ENCODE results near the gene C1QTNF1. TPM values are rescaled to one million over a fixed set of nuclear protein-coding genes. Genes with fewer than 3 reads are reported as not detected.

The C1QTNF1 gene
- total and polyA plus RNA-seq, 9 of the 15 experiments (the other 6 are each of a cell fraction or from before 2014, with no cell fraction given), result 0.09 TPM; not detected in 8

GRCh38 chr17:79045001-79045729 is 21.2 kb downstream of the C1QTNF1 start:
- Histone ChIP-seq H3K4me3 (no peak overlapping the region), H3K4me2 (ENCODE audit: insufficient read depth, low read length) (no peak overlapping the region), H2AFZ (ENCODE audit: low read depth, low read length) (no peak overlapping the region), H3K79me2 (ENCODE audit: control insufficient read depth, insufficient read depth, low read length) (no peaks in the 10 kb centered on the region), H3K4me1 (replicated peaks in 1 of 2; ENCODE audit: control insufficient read depth in 2 of 2, insufficient read depth in 2 of 2, low read length in 2 of 2) (peaks cover 0 to 17% of the 10 kb centered on the region in 2 experiments; a peak in 2 of 5 replicates), H3K9me1 (ENCODE audit: control insufficient read depth, insufficient read depth, low read length) (no peaks in the 10 kb centered on the region), H3K9me3 (replicated peaks; ENCODE audit: control insufficient read depth, insufficient read depth, low read depth, low read length) (no peaks in the 10 kb centered on the region; the same call in 1 of the 2 replicates), H3K9ac (ENCODE audit: insufficient read depth in 1 of 2, low read depth in 2 of 2, low read length in 2 of 2) (no peak overlapping the region), H3K36me3 (ENCODE audit: control insufficient read depth, insufficient read depth, low read length) (no peaks in the 10 kb centered on the region), H4K20me1 (replicated peaks; ENCODE audit: control insufficient read depth, insufficient read depth, low read length) (peaks cover 15% of the 10 kb centered on the region; the same call in 1 of the 2 replicates), H3K27ac (ENCODE audit: extremely low read depth, low read depth, low read length) (no peak overlapping the region), H3K27me3 (ENCODE audit: control insufficient read depth in 2 of 2, insufficient read depth in 2 of 2, low read length in 2 of 2) (peaks cover 40 to 85% of the 10 kb centered on the region in 2 experiments)
- no peak for ATAC-seq
- WGBS (ENCODE audit: insufficient coverage, low coverage, missing lambda C conversion rate), result 7% methylated on average over 12 of the region's 15 CpGs
- no peak for FAIRE-seq
- CTCF ChIA-PET (ENCODE audit: low intra/inter-chr PET ratio), result interaction anchor here (1.4 to 1.6 kb wide), 2 partner anchors 25 to 37 kb away, joined by 7 to 8 read pairs; no protein-coding TSS in a partner anchor
- TF ChIP-seq MCM5 (IDR thresholded peaks at IDR 0.05; ENCODE audit: low read depth) (no peak), PTBP1 (IDR thresholded peaks at IDR 0.05; ENCODE audit: low read depth, low read length) (no peak), HMGXB4 (CRISPR knock-in tag; IDR thresholded peaks at IDR 0.05) (no peak), MITF (IDR thresholded peaks at IDR 0.05) (no peak)
- POLR2A ChIA-PET, result interaction anchor here (0.8 kb wide), 1 partner anchor 42 kb away, joined by 3 read pairs; no protein-coding TSS in a partner anchor
- intact Hi-C loops (cut with micrococcal nuclease), result loop anchor here (5.0 kb wide), 1 partner anchor 37 kb away; no protein-coding TSS in a partner anchor
- peak in 1 of 4 experiments; percentile 13 for DNase-seq (ENCODE audit: extremely low read depth in 1 of 4, low spot score in 3 of 4)
- in situ Hi-C loops (cut with MboI), result no loop called here
- no TSS peak for BruUV-seq (replicated peaks)

All from K562 (cell line).